SK-N-SH (cell line): ENCODE data around the gene IDH2. TPM values are rescaled to one million over a fixed set of nuclear protein-coding genes. Genes with fewer than 3 reads are reported as not detected.

Experiments used
- CTCF ChIA-PET: fragments of 300-600, 350-600 bp; formaldehyde crosslinking; extraction: SDS; loops from one replicate; lab custom pipeline; 2021; lab: Yijun Ruan, JAX
- POLR2A ChIA-PET: fragments of 350-600 bp; sonication (Branson Sonifier 250); formaldehyde crosslinking; extraction: SDS; loops from one replicate; lab custom pipeline; 2020; ENCODE audit warnings: antibody characterized with exemption, inconsistent platforms; lab: Yijun Ruan, JAX
- DNase-seq: peaks from one replicate; pipeline ENCODE4 v3.0.0; 2012
- H2AFZ ChIP-seq: fragments of 200-600 bp; sonication (generic); 2 replicates; pipeline ENCODE4 v1.8.1; 2016; ENCODE audit warnings: antibody characterized with exemption, mild to moderate bottlenecking, low read depth
- H3F3A ChIP-seq: fragments of 200-600 bp; sonication (generic); replicated peaks from 2 replicates; pipeline ENCODE3; 2016; ENCODE audit warnings: antibody characterized with exemption, mild to moderate bottlenecking; ENCODE audit not compliant: insufficient read depth
- H3K27ac ChIP-seq, 2 experiments: fragments of 200-500 bp in 1 of 2; fragments of 200-600 bp in 1 of 2; sonication (Bioruptor generic) in 1 of 2; sonication (generic), shearing (Covaris generic) in 1 of 2; 2 replicates each; pipeline versions ENCODE4 v1.5.1 to v1.6.1; 2014 to 2016; ENCODE audit warnings: low read depth in 2 of 2, inconsistent platforms in 1 of 2, low read length in 1 of 2, mild to moderate bottlenecking in 1 of 2, mixed read lengths in 1 of 2
- H3K27me3 ChIP-seq: fragments of 200-600 bp; sonication (generic), shearing (Covaris generic); 2 replicates; pipeline ENCODE4 v1.6.1; 2016; ENCODE audit warnings: mixed run types; ENCODE audit not compliant: insufficient read depth
- H3K36me3 ChIP-seq, 2 experiments: fragments of 200-500 bp in 1 of 2; fragments of 200-600 bp in 1 of 2; sonication (Bioruptor generic) in 1 of 2; sonication (generic) in 1 of 2; replicated peaks in 1 of 2; 2 replicates each; pipeline versions ENCODE3 to v1.5.1; 2014 to 2016; ENCODE audit warnings: low read length in 1 of 2, mild to moderate bottlenecking in 1 of 2; ENCODE audit not compliant: insufficient read depth in 2 of 2, control insufficient read depth in 1 of 2
- H3K4me1 ChIP-seq, 2 experiments: fragments of 200-500 bp in 1 of 2; fragments of 200-600 bp in 1 of 2; sonication (Bioruptor generic) in 1 of 2; sonication (generic), shearing (Covaris generic) in 1 of 2; 2 replicates each; pipeline versions ENCODE4 v1.5.1 to v1.6.1; 2014 to 2016; ENCODE audit warnings: low read depth in 1 of 2, low read length in 1 of 2, mixed run types in 1 of 2; ENCODE audit not compliant: insufficient read depth in 2 of 2, control insufficient read depth in 1 of 2
- H3K4me2 ChIP-seq: fragments of 200-600 bp; sonication (generic), shearing (Covaris generic); 2 replicates; pipeline ENCODE4 v1.6.1; 2017; ENCODE audit warnings: mixed run types
- H3K4me3 ChIP-seq, 2 experiments: fragments of 200-500 bp in 1 of 2; fragments of 200-600 bp in 1 of 2; sonication (Bioruptor generic) in 1 of 2; sonication (generic), shearing (Covaris generic) in 1 of 2; 2 replicates each; pipeline versions ENCODE4 v1.5.1 to v1.8.1; 2014 to 2016; ENCODE audit warnings: low read depth in 2 of 2, inconsistent platforms in 1 of 2, low read length in 1 of 2, mild to moderate bottlenecking in 1 of 2, mixed read lengths in 1 of 2, moderate library complexity in 1 of 2
- H3K79me2 ChIP-seq: fragments of 200-600 bp; sonication (generic); 2 replicates; pipeline ENCODE4 v1.8.1; 2017; ENCODE audit warnings: mild to moderate bottlenecking; ENCODE audit not compliant: insufficient read depth
- H3K9ac ChIP-seq: fragments of 200-600 bp; sonication (generic); 2 replicates; pipeline ENCODE4 v1.6.1; 2017; ENCODE audit warnings: mixed run types
- H3K9me2 ChIP-seq: fragments of 200-600 bp; sonication (generic); 2 replicates; pipeline ENCODE4 v1.6.1; 2017; ENCODE audit warnings: mixed run types
- H3K9me3 ChIP-seq: fragments of 200-600 bp; sonication (generic); 2 replicates; pipeline ENCODE4 v1.6.1; 2017; ENCODE audit warnings: mixed run types, mild to moderate bottlenecking, moderate library complexity
- H4K20me1 ChIP-seq: fragments of 200-600 bp; sonication (generic); 2 replicates; pipeline ENCODE4 v1.6.1; 2017; ENCODE audit warnings: mild to moderate bottlenecking, mixed run types; ENCODE audit not compliant: insufficient read depth
- EZH2phosphoT487 ChIP-seq: fragments of 200-600 bp; sonication (generic); IDR thresholded peaks from 2 replicates; pipeline ENCODE4 v1.6.1; 2017; ENCODE audit warnings: low read depth, mixed run types, mild to moderate bottlenecking, antibody characterized with exemption, moderate library complexity, borderline replicate concordance
- RCOR1 ChIP-seq: fragments of 150-350 bp; IDR thresholded peaks from 2 replicates; pipeline ENCODE4 v1.6.1; 2017; ENCODE audit warnings: antibody characterized with exemption, low read length
- RFX5 ChIP-seq: IDR thresholded peaks from 2 replicates; pipeline ENCODE4 v1.6.1; 2012; ENCODE audit warnings: mild to moderate bottlenecking, improper control_type of control experiment, low read length
- SMC3 ChIP-seq: IDR thresholded peaks from 2 replicates; pipeline ENCODE4 v1.6.1; 2012; ENCODE audit warnings: low read depth, low read length, improper control_type of control experiment
- TAF1 ChIP-seq: IDR thresholded peaks from 2 replicates; pipeline ENCODE4 v1.6.1; 2012; ENCODE audit warnings: low read depth, mild to moderate bottlenecking, low read length, moderate library complexity, borderline replicate concordance
- TEAD4 ChIP-seq: IDR thresholded peaks from 2 replicates; pipeline ENCODE4 v1.4.0; 2012; ENCODE audit warnings: mild to moderate bottlenecking, borderline replicate concordance; ENCODE audit not compliant: insufficient read depth
- WGBS: methylation state at CpG from one replicate; pipeline ENCODE4 v1.1.6; 2017; ENCODE audit warnings: low lambda C conversion rate; 5-methylcytosine and 5-hydroxymethylcytosine counted together
- polyA plus RNA-seq, 3 experiments: library from polyadenylated mRNA; depleted of rRNA; stranded (reverse); fragments of >200 nt; gene quantifications; 2 replicates each; pipeline ENCODE4 v1.2.3, GENCODE V29; 2012
- TF ChIP-seq, protein P1 (sequence below): fragments of 150-350 bp; IDR thresholded peaks from 2 replicates; pipeline ENCODE4 v1.6.1; 2016; ENCODE audit warnings: mild to moderate bottlenecking, low read depth, low read length
- TF ChIP-seq, protein P2 (sequence below): fragments of 150-350 bp; IDR thresholded peaks from 2 replicates; pipeline ENCODE4 v1.6.1; 2017; ENCODE audit warnings: antibody characterized with exemption, low read length, low read depth, borderline replicate concordance
- TF ChIP-seq, protein P3 (sequence below): IDR thresholded peaks from 2 replicates; pipeline ENCODE4 v1.4.0; 2012; ENCODE audit warnings: low read depth

The IDH2 gene
- polyA plus RNA-seq, 1 of the 3 experiments (the other 2 are of a cell fraction) = 25.2 TPM

DNA sequence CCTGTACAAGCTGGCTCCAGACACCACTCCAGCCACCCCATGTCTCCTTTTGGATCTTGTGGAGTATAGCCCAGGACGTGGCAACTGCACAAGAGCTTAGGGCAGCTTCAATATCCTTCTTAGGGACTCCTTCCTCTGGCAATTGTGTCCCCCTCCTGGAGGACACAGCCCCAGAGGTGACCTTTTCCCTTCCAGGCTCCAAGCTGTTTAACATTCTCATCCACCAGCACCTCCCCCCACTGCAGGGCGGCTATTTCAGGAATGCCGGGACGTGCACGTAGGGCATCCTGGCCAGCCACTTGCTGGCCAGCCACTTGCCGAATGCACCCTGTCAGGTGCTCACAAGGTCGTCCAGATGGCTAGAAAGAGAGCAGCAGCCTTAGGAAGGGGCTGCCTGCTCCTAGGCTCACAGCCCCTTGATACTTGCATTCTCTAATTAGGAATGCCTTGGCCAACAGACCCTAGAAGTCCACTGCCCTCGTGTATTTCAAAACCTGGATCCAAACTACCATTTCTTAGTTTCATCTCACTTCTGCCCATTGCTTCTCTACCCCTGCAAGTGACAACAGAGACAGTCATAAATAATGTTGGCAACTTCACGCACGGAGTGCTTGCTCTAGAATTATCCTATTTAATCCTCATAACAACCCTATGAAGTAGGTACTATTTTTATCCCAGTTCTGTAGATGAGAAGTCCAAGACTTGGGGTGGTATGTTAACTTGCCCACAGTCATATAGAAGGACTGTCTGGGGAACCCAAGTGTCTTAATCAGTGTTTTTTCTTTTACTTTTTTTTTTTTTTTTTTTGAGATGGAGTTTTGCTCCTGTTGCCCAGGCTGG is 24.5 kb upstream of the IDH2 start:
- TF ChIP-seq, protein P1, sequence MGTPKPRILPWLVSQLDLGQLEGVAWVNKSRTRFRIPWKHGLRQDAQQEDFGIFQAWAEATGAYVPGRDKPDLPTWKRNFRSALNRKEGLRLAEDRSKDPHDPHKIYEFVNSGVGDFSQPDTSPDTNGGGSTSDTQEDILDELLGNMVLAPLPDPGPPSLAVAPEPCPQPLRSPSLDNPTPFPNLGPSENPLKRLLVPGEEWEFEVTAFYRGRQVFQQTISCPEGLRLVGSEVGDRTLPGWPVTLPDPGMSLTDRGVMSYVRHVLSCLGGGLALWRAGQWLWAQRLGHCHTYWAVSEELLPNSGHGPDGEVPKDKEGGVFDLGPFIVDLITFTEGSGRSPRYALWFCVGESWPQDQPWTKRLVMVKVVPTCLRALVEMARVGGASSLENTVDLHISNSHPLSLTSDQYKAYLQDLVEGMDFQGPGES = no peak
- TF ChIP-seq TAF1 (no peak), TEAD4 (no peak), RFX5 (no peak)
- TF ChIP-seq, protein P2, sequence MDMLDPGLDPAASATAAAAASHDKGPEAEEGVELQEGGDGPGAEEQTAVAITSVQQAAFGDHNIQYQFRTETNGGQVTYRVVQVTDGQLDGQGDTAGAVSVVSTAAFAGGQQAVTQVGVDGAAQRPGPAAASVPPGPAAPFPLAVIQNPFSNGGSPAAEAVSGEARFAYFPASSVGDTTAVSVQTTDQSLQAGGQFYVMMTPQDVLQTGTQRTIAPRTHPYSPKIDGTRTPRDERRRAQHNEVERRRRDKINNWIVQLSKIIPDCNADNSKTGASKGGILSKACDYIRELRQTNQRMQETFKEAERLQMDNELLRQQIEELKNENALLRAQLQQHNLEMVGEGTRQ = no peak
- Histone ChIP-seq H3K36me3 (no peaks in the 10 kb centered on the region), H3K4me1 (no peaks in the 10 kb centered on the region), H3K4me3 (no peak overlapping the region), H4K20me1 (no peaks in the 10 kb centered on the region), H3K79me2 (no peaks in the 10 kb centered on the region), H3K4me2 (no peak overlapping the region), H3F3A (no peaks in the 10 kb centered on the region), H3K27ac (no peak overlapping the region), H2AFZ (no peak overlapping the region), H3K9me2 (no peaks in the 10 kb centered on the region), H3K9ac (no peak overlapping the region), H3K9me3 (no peaks in the 10 kb centered on the region), H3K27me3 (no peaks in the 10 kb centered on the region; the same call in 1 of the 2 replicates)
- 59% methylated on average over 10 of the region's 10 CpGs for WGBS
- POLR2A ChIA-PET = no interaction called here
- CTCF ChIA-PET = interaction anchor here (0.7 to 1.5 kb wide), 2 partner anchors 15 to 193 kb away, joined by 3 read pairs; no protein-coding TSS in a partner anchor
- no peak for DNase-seq

DNA sequence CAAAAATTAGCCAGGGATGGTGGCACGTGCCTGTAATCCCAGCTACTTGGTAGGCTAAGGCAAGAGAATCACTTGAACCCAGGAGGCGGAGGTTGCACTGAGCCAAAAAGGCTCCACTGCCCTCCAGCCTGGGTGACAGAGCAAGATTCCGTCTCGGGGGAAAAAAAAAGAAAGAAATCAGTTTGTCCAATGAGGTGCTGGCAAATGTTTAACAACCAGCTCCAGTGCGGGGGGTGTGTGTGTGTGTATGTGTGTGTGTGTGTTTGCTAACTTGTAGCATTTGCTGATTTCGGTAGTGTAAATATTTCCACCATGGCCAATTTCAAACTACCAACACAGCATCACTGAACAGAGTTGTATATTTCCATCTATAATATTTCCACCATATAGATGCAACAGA is 23.8 kb upstream of the IDH2 start:
- no peaks in the 10 kb centered on the region for H3K9me3 ChIP-seq
- H3K9me2 ChIP-seq = no peaks in the 10 kb centered on the region
- no peaks in the 10 kb centered on the region for H3K4me1 ChIP-seq
- H3K27ac ChIP-seq = no peak overlapping the region
- H3K79me2 ChIP-seq = no peaks in the 10 kb centered on the region
- H3K27me3 ChIP-seq = no peaks in the 10 kb centered on the region; the same call in 1 of the 2 replicates
- no peak for DNase-seq
- H3K4me2 ChIP-seq = no peak overlapping the region
- no peak overlapping the region for H3K4me3 ChIP-seq
- H2AFZ ChIP-seq = no peak overlapping the region
- no peak overlapping the region for H3K9ac ChIP-seq
- CTCF ChIA-PET = interaction anchor here (1.5 kb wide), 1 partner anchor 194 kb away, joined by 3 read pairs; no protein-coding TSS in a partner anchor
- no peaks in the 10 kb centered on the region for H3K36me3 ChIP-seq
- no peaks in the 10 kb centered on the region for H3F3A ChIP-seq
- POLR2A ChIA-PET = no interaction called here
- WGBS = 74% methylated on average over 6 of the region's 6 CpGs
- H4K20me1 ChIP-seq = no peaks in the 10 kb centered on the region
- TF ChIP-seq, protein P3, sequence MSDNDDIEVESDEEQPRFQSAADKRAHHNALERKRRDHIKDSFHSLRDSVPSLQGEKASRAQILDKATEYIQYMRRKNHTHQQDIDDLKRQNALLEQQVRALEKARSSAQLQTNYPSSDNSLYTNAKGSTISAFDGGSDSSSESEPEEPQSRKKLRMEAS = no peak

DNA sequence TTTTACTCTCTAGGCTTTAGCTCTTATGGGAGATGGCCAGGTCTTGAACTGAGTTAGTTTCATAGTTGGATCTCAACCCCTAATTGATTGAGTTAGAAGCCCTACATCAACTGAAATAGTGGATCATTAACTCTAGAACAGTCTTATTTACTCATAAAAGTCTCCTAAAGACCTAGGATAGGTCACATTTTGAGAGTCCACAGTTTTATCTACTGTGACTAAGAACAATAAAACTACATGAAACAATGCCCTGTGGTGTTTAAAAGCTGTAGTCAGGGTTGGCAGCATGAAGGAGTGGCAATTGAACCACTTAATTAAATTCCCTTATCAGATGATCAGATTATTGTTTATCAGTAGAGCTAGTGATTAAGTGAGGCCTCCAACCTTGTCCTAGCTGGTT is 22.2 kb upstream of the IDH2 start:
- H3K9me3 ChIP-seq = no peaks in the 10 kb centered on the region
- no peak overlapping the region for H3K9ac ChIP-seq
- H3F3A ChIP-seq = no peaks in the 10 kb centered on the region
- no peak overlapping the region for H3K4me3 ChIP-seq
- no peaks in the 10 kb centered on the region for H3K9me2 ChIP-seq
- ChIA-PET CTCF (interaction anchor here (0.7 to 1.1 kb wide), 3 partner anchors 9 to 358 kb away, joined by 3 to 5 read pairs (median 4); no protein-coding TSS in a partner anchor), POLR2A (no interaction called here)
- no peak overlapping the region for H3K4me2 ChIP-seq
- H3K4me1 ChIP-seq = no peaks in the 10 kb centered on the region
- H2AFZ ChIP-seq = no peak overlapping the region
- H3K79me2 ChIP-seq = no peaks in the 10 kb centered on the region
- H3K36me3 ChIP-seq = no peaks in the 10 kb centered on the region
- DNase-seq = no peak
- no peaks in the 10 kb centered on the region for H4K20me1 ChIP-seq
- no peaks in the 10 kb centered on the region; the same call in 1 of the 2 replicates for H3K27me3 ChIP-seq
- H3K27ac ChIP-seq = no peak overlapping the region
- TF ChIP-seq RCOR1 = no peak
- no peak for TF ChIP-seq EZH2phosphoT487
- TF ChIP-seq SMC3 = no peak
